ENCODE data around the gene TTYH1.

The TTYH1 gene

DNA sequence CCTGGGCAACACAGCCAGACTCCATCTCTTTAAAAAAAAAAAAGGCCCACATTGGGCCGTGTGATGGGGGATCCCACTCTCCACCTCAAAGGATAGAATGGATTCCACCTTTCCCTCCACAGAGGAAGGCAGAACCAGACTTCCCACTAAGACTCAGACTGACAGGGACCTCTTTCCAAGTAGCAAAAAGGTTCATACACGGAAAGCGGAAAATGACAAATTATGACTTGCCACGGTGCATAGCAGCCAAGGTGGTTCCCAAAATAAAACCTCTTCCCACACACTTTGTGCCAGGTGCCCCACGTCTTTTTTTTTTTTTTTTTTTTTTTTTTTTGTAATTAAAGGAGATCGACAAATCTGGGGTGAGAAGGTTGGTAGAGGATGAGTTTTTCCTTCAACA, 14.4 kb upstream of the TTYH1 start:
- no peak overlapping the region for H3K4me3 ChIP-seq (ENCODE audit: low read depth, low read length)
- TF ChIP-seq CTCF (IDR thresholded peaks at IDR 0.05; ENCODE audit: low read depth, low read length, missing control alignments): no peak
- DNase-seq (ENCODE audit: low read depth): no peak

GRCh38 chr19:54403054-54403453, 12.2 kb upstream of the TTYH1 start:
- TF ChIP-seq CTCF (IDR thresholded peaks at IDR 0.05; ENCODE audit: low read depth, low read length, missing control alignments): no peak
- H3K4me3 ChIP-seq (ENCODE audit: low read depth, low read length): no peak overlapping the region
- no peak for DNase-seq (ENCODE audit: low read depth)

DNA sequence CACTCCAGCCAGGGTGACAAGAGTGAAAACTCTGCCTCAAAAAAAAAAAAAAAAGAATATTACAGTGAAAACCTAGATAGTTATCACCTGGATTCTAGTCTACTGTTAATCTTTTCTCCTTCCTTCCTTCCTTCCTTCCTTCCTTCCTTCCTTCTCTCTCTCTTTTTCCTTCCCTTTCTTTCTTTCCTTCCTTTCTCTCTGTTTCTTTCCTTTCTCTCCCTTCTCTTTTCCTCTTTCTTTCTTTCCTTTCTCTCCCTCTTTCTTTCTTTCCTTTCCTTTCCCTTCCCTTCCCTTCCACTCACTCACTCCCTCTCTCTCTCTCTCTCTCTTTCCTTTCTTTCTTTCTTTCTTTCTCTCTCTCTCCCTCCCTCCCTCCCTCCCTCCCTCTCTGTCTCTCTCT, 9.6 kb upstream of the TTYH1 start:
- no peak overlapping the region for H3K4me3 ChIP-seq (ENCODE audit: low read depth, low read length)
- no peak for TF ChIP-seq CTCF (IDR thresholded peaks at IDR 0.05; ENCODE audit: low read depth, low read length, missing control alignments)
- no peak for DNase-seq (ENCODE audit: low read depth)

- H3K4me3 ChIP-seq (ENCODE audit: low read depth, low read length): no peak overlapping the region
- DNase-seq (ENCODE audit: low read depth): no peak
- no peak for TF ChIP-seq CTCF (IDR thresholded peaks at IDR 0.05; ENCODE audit: low read depth, low read length, missing control alignments)
These were observed 7.5 kb upstream of the TTYH1 start for GRCh38 chr19:54407780-54408179.

GRCh38 chr19:54408456-54409026, 6.7 kb upstream of the TTYH1 start:
- no peak overlapping the region for H3K4me3 ChIP-seq (ENCODE audit: low read depth, low read length)
- DNase-seq (ENCODE audit: low read depth): no peak
- no peak for TF ChIP-seq CTCF (IDR thresholded peaks at IDR 0.05; ENCODE audit: low read depth, low read length, missing control alignments)

DNA sequence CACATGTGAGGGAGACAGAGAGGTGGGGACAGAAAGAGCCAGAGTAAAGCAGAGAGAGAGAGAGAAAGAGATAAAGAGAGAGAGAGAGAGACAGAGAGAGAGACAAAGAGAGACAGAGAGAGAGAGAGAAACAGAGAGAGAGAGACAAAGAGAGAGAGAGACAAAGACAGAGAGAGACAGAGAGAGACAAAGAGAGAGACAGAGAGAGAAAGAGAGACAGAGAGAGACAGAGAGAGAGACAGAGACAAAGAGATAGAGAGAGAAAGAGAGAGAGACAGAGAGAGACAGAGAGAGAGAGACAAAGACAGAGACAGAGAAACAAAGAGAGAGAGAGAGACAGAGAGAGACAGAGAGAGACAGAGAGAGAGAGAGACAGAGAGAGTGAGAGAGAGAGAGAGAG, 4.2 kb upstream of the TTYH1 start:
- no peak for TF ChIP-seq CTCF (IDR thresholded peaks at IDR 0.05; ENCODE audit: low read depth, low read length, missing control alignments)
- DNase-seq (ENCODE audit: low read depth): no peak
- H3K4me3 ChIP-seq (ENCODE audit: low read depth, low read length): no peak overlapping the region

- DNase-seq (ENCODE audit: low read depth): no peak
- TF ChIP-seq CTCF (IDR thresholded peaks at IDR 0.05; ENCODE audit: low read depth, low read length, missing control alignments): no peak
- H3K4me3 ChIP-seq (ENCODE audit: low read depth, low read length): no peak overlapping the region
These were observed 2.4 kb upstream of the TTYH1 start for GRCh38 chr19:54412877-54413276.

All from GM12864 (cell line).